OCI-LY7 (cell line): ENCODE data around the gene ALG8. TPM values are rescaled to one million over a fixed set of nuclear protein-coding genes. Genes with fewer than 3 reads are reported as not detected.
"Not testable (repeated sequence)": the region's sequence is repeated elsewhere in the genome, so short reads cannot be mapped to it uniquely, and the experiment has no call there.

Source experiments
- BruUV-seq: library from RNA; stranded (reverse); fragments of 400-500 nt; replicated peaks from 2 replicates; lab custom pipeline; 2021; lab: Mats Ljungman, UMichigan
- CTCF ChIA-PET: fragments of 300-600 bp; sonication (Branson Sonifier 250); formaldehyde crosslinking; loops from one replicate; lab custom pipeline; 2022; ENCODE audit warnings: antibody characterized with exemption; ENCODE audit not compliant: unreplicated experiment; lab: Charles Lee
- POLR2A ChIA-PET: fragments of 300-600 bp; sonication (Branson Sonifier 250); formaldehyde crosslinking; loops from one replicate; lab custom pipeline; 2022; ENCODE audit warnings: antibody characterized with exemption; lab: Charles Lee
- DNase-seq: peaks from one replicate; pipeline ENCODE4 v3.0.0-alpha.2; 2015; ENCODE audit warnings: low spot score
- H2AFZ ChIP-seq: fragments of 200-600 bp; sonication (generic), shearing (Covaris generic); 2 replicates; pipeline ENCODE4 v1.6.1; 2014; ENCODE audit warnings: mild to moderate bottlenecking, antibody characterized with exemption, low read length, moderate library complexity
- H3K27ac ChIP-seq: fragments of 200-600 bp; sonication (generic); 2 replicates; pipeline ENCODE4 v1.5.1; 2014; ENCODE audit warnings: mixed run types, low read depth, mild to moderate bottlenecking, moderate library complexity, low read length, inconsistent platforms; ENCODE audit not compliant: poor library complexity, severe bottlenecking
- H3K36me3 ChIP-seq: fragments of 200-600 bp; sonication (generic); 2 replicates; pipeline ENCODE4 v1.6.1; 2014; ENCODE audit warnings: mild to moderate bottlenecking, antibody characterized with exemption, low read length, moderate library complexity, mixed read lengths; ENCODE audit not compliant: insufficient read depth
- H3K4me1 ChIP-seq: fragments of 200-600 bp; sonication (generic); 2 replicates; pipeline ENCODE4 v1.5.1; 2014; ENCODE audit warnings: mild to moderate bottlenecking, low read length; ENCODE audit not compliant: insufficient read depth, poor library complexity, severe bottlenecking
- H3K4me2 ChIP-seq: fragments of 200-600 bp; sonication (generic); 2 replicates; pipeline ENCODE4 v1.6.1; 2014; ENCODE audit warnings: mild to moderate bottlenecking, low read length
- H3K4me3 ChIP-seq: fragments of 200-600 bp; sonication (generic); 2 replicates; pipeline ENCODE4 v1.5.1; 2014; ENCODE audit warnings: mild to moderate bottlenecking, low read depth, low read length; ENCODE audit not compliant: poor library complexity, severe bottlenecking
- H3K79me2 ChIP-seq: fragments of 200-600 bp; sonication (generic); 2 replicates; pipeline ENCODE4 v1.6.1; 2016; ENCODE audit warnings: low read depth, mild to moderate bottlenecking, low read length, moderate library complexity, mixed read lengths; ENCODE audit not compliant: insufficient read depth
- H3K9me2 ChIP-seq: fragments of 200-600 bp; sonication (generic); 2 replicates; pipeline ENCODE4 v1.6.1; 2016; ENCODE audit warnings: mild to moderate bottlenecking, low read length, mixed read lengths; ENCODE audit not compliant: insufficient read depth
- H3K9me3 ChIP-seq: fragments of 200-600 bp; sonication (generic); 2 replicates; pipeline ENCODE4 v1.6.1; 2014; ENCODE audit warnings: mild to moderate bottlenecking, mixed run types, low read length, mixed read lengths
- H4K20me1 ChIP-seq: fragments of 200-600 bp; sonication (generic); 2 replicates; pipeline ENCODE4 v1.6.1; 2014; ENCODE audit warnings: mild to moderate bottlenecking, antibody characterized with exemption, low read length, moderate library complexity, mixed read lengths; ENCODE audit not compliant: insufficient read depth
- EZH2phosphoT487 ChIP-seq: fragments of 200-600 bp; sonication (generic); IDR thresholded peaks from 2 replicates; pipeline ENCODE4 v1.6.1; 2018; ENCODE audit warnings: low read depth, borderline replicate concordance, mild to moderate bottlenecking, mixed run types, antibody characterized with exemption, low read length, moderate library complexity, mixed read lengths
- intact Hi-C: fragments of 100-400 bp; cut with micrococcal nuclease; formaldehyde crosslinking; loops from one replicate; pipeline ENCODE4 v1.10.0; 2022; ENCODE audit not compliant: unreplicated experiment
- total RNA-seq, 2 experiments: library from RNA; depleted of rRNA in 1 of 2; stranded (reverse); fragments of >200 nt in 1 of 2; shearing (Covaris generic) in 1 of 2; gene quantifications; 2 replicates each; pipeline ENCODE4 v1.2.3, GENCODE V29; 2014 to 2022
- TF ChIP-seq, protein P1 (sequence below): fragments of 200-600 bp; sonication (generic); conservative IDR thresholded peaks from 2 replicates; pipeline ENCODE4 v1.5.1; 2014; ENCODE audit warnings: mild to moderate bottlenecking, antibody characterized with exemption, low read length, moderate library complexity, mixed read lengths

The ALG8 gene
- total RNA-seq, 2 experiments from 2014 or later = 42.5 to 66.1 TPM

DNA sequence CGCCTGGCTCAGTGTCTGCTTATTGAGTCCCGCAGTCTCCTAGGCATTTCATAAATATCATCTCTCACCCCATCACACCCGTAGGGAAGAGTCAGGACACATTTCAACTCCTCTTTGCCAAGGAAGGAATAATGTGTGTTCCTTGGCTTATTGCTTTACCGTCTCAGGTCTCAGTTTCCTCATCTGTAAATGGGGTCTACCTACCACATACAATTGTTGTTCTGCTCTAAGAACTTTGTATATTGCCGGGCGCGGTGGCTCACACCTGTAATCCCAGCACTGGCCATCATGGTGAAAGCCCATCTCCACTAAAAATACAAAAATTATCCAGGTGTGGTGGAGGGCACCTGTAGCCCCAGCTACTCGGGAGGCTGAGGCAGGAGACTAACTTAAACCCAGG is 78.9 kb downstream of the ALG8 start:
- Histone ChIP-seq H2AFZ (no peak overlapping the region), H3K4me3 (no peak overlapping the region), H3K4me2 (no peak overlapping the region), H3K79me2 (no peaks in the 10 kb centered on the region), H3K27ac (no peak overlapping the region), H3K4me1 (no peaks in the 10 kb centered on the region), H3K9me3 (no peaks in the 10 kb centered on the region), H4K20me1 (no peaks in the 10 kb centered on the region), H3K9me2 (no peaks in the 10 kb centered on the region), H3K36me3 (no peaks in the 10 kb centered on the region)
- no peak for DNase-seq
- ChIA-PET POLR2A (interaction anchor here (0.6 to 0.7 kb wide), 3 partner anchors 38 to 1387 kb away, joined by 4 to 6 read pairs (median 4); no protein-coding TSS in a partner anchor), CTCF (no interaction called here)
- BruUV-seq = no TSS peak
- no peak for TF ChIP-seq EZH2phosphoT487
- TF ChIP-seq, protein P1, sequence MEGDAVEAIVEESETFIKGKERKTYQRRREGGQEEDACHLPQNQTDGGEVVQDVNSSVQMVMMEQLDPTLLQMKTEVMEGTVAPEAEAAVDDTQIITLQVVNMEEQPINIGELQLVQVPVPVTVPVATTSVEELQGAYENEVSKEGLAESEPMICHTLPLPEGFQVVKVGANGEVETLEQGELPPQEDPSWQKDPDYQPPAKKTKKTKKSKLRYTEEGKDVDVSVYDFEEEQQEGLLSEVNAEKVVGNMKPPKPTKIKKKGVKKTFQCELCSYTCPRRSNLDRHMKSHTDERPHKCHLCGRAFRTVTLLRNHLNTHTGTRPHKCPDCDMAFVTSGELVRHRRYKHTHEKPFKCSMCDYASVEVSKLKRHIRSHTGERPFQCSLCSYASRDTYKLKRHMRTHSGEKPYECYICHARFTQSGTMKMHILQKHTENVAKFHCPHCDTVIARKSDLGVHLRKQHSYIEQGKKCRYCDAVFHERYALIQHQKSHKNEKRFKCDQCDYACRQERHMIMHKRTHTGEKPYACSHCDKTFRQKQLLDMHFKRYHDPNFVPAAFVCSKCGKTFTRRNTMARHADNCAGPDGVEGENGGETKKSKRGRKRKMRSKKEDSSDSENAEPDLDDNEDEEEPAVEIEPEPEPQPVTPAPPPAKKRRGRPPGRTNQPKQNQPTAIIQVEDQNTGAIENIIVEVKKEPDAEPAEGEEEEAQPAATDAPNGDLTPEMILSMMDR = no peak
- intact Hi-C loops = no loop called here

DNA sequence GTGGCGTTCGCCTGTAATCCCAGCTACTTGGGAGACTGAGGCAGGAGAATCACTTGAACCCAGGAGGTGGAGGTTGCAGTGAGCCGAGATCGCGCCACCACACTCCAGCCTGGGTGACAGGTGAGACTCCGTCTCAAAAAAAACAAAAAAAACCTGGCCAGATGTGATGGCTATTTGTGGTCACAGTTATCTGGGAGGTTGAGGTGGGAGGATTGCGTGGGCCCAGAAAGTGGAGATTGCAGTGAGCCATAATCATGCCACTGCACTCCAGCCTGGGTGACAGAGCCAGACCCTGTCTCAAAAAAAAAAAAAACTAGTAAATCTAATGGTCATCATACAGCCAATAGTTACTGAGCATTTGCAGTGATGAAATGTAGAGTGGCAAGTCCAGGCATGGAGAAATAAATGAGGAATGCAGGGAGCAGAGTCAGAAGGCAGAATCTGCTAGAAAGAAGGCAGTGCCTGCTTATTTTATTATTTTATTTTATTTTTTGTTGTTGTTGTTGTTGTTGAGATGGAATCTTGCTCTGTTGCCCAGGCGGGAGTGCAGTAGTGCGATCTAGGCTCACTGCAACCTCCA is 79.6 kb downstream of the ALG8 start:
- H3K9me2 ChIP-seq, H3K9me3 ChIP-seq, H3K4me1 ChIP-seq, H3K4me3 ChIP-seq, H3K36me3 ChIP-seq, H2AFZ ChIP-seq, CTCF ChIA-PET, DNase-seq, intact Hi-C loops, POLR2A ChIA-PET, H3K27ac ChIP-seq, H3K79me2 ChIP-seq, H3K4me2 ChIP-seq, H4K20me1 ChIP-seq, BruUV-seq: not testable (repeated sequence)

DNA sequence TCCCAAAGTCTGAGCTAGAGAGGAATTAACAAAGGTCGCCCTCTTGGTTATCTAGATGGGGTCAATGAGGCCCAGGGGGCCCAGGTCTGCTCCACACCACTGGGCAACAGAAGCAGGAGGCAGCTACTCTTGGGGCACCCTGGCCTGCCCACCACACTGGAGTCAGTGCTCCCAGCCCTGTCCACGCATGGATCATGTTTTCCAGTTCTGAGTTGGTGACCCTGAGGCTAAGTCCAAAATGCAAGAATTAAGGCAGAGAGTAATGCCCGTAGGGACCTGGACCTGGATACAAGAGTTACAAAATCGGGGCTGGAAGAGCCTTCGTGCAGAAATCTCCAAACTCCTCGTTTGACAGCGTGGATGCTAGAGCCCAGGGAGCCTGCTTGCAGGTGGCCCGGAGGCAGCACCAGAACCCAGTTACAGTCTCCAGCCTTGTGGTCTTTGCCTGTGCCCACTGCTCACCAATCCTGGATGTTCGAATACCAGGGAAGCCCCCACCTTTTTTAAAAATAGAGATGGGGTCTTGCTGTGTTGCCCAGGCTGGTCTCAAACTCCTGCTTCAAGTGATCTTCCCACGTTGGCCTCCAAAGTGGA is 81.9 kb downstream of the ALG8 start:
- Histone ChIP-seq H3K4me2 (no peak overlapping the region), H3K79me2 (no peaks in the 10 kb centered on the region), H3K4me3 (no peak overlapping the region), H3K27ac (no peak overlapping the region), H3K4me1 (no peaks in the 10 kb centered on the region), H3K9me3 (no peaks in the 10 kb centered on the region), H3K9me2 (no peaks in the 10 kb centered on the region), H4K20me1 (no peaks in the 10 kb centered on the region), H3K36me3 (no peaks in the 10 kb centered on the region), H2AFZ (no peak overlapping the region)
- TF ChIP-seq, protein P1 = no peak
- TF ChIP-seq EZH2phosphoT487 = no peak
- BruUV-seq = no TSS peak
- DNase-seq = no peak
- intact Hi-C loops = no loop called here
- ChIA-PET CTCF (no interaction called here), POLR2A (interaction anchor here (0.7 kb wide), 1 partner anchor 56 kb away, joined by 4 read pairs; no protein-coding TSS in a partner anchor)
